ENCODE results near the gene RCCD1. TPM values are rescaled to one million over a fixed set of nuclear protein-coding genes. Genes with fewer than 3 reads are reported as not detected.

The RCCD1 gene
- total and polyA plus RNA-seq, 9 of the 15 experiments (the other 6 are each of a cell fraction or from before 2014, with no cell fraction given) = 11.1 to 51.4 (median 24.7) TPM

DNA sequence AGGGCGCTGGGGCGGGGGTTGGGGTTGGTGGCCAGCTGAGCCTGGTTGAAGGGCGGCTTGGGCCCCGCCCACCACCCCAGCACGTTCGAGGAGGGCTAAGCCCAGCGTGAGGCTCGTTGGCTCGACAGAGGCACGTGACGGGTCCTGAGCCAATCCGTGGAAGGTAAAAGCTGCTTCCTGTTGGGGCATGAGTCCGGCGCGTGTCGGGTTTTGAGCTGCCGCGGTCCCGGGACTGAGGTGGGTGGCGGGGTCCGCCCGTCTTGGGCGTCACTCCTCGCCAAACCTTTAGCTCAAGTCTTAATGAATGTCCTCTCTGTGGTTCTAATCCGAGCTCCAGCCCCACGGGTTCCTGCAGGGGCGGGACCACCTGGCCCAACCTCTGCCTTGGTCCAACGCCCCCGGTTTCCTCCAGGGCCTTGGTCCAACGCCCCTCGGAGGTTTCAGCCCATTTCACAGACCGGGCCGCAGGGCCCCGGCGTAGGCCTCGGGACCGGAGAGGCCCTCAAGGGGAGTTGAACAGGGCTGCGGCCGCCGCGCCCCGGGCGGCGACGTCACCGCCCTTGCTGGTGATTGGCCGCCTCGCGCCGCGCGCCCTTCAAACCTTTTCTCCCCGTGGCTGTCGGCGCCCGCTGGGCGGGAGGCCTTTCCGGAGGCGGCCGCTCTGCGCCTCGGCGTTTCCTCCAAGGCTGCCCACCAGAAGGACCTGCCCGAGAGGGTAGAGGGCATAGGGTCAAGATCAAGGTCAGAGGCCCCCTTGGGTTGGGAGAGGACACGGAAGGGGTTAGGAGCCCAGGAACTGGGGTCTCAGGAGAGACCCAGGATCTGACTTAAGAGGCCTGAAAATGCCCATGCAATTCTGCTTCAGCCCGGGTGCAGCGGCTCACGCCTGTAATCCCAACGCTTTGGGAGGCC, at the start of gene RCCD1 (continued):
- TF ChIP-seq ZNF584 (CRISPR knock-in tag; IDR thresholded peaks at IDR 0.05; ENCODE audit: low read depth) (no peak), TAF9B (IDR thresholded peaks at IDR 0.05; ENCODE audit: partially characterized antibody) (peak; percentile 70), ELF1 (tag; IDR thresholded peaks at IDR 0.05) (peak; percentile 87), TBL1XR1 (IDR thresholded peaks at IDR 0.05; ENCODE audit: low read length in 2 of 2) (no peak), ARID2 (IDR thresholded peaks at IDR 0.05) (no peak), ZNF57 (CRISPR knock-in tag; IDR thresholded peaks at IDR 0.05) (no peak), ARNT (IDR thresholded peaks at IDR 0.05) (no peak), POLR2B (IDR thresholded peaks at IDR 0.05; ENCODE audit: low read depth, partially characterized antibody) (peak; percentile 65), RBM25 (IDR thresholded peaks at IDR 0.05; ENCODE audit: low read depth, low read length, severe bottlenecking) (peak; percentile 97), PHTF2 (CRISPR knock-in tag; IDR thresholded peaks at IDR 0.05) (no peak), ZNF408 (CRISPR knock-in tag; IDR thresholded peaks at IDR 0.05; ENCODE audit: low read depth) (no peak), WHSC1 (IDR thresholded peaks at IDR 0.05; ENCODE audit: low read length) (no peak), HNRNPL (IDR thresholded peaks at IDR 0.05; ENCODE audit: low read depth, low read length) (peak; percentile 29; the same call in 1 of the 2 replicates), FOXA1 (IDR thresholded peaks at IDR 0.05; ENCODE audit: borderline replicate concordance) (no peak)
- TF ChIP-seq, protein P1, sequence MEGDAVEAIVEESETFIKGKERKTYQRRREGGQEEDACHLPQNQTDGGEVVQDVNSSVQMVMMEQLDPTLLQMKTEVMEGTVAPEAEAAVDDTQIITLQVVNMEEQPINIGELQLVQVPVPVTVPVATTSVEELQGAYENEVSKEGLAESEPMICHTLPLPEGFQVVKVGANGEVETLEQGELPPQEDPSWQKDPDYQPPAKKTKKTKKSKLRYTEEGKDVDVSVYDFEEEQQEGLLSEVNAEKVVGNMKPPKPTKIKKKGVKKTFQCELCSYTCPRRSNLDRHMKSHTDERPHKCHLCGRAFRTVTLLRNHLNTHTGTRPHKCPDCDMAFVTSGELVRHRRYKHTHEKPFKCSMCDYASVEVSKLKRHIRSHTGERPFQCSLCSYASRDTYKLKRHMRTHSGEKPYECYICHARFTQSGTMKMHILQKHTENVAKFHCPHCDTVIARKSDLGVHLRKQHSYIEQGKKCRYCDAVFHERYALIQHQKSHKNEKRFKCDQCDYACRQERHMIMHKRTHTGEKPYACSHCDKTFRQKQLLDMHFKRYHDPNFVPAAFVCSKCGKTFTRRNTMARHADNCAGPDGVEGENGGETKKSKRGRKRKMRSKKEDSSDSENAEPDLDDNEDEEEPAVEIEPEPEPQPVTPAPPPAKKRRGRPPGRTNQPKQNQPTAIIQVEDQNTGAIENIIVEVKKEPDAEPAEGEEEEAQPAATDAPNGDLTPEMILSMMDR (IDR thresholded peaks at IDR 0.05 in 2 of 3, conservative IDR thresholded peaks at IDR 0.05 in 1 of 3; ENCODE audit: insufficient read depth in 2 of 3, low read depth in 1 of 3, low read length in 3 of 3) = no peak
- TF ChIP-seq, protein P2, sequence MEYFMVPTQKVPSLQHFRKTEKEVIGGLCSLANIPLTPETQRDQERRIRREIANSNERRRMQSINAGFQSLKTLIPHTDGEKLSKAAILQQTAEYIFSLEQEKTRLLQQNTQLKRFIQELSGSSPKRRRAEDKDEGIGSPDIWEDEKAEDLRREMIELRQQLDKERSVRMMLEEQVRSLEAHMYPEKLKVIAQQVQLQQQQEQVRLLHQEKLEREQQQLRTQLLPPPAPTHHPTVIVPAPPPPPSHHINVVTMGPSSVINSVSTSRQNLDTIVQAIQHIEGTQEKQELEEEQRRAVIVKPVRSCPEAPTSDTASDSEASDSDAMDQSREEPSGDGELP (CRISPR knock-in tag; IDR thresholded peaks at IDR 0.05; ENCODE audit: borderline replicate concordance) = peak; percentile 97
- TF ChIP-seq, protein P3, sequence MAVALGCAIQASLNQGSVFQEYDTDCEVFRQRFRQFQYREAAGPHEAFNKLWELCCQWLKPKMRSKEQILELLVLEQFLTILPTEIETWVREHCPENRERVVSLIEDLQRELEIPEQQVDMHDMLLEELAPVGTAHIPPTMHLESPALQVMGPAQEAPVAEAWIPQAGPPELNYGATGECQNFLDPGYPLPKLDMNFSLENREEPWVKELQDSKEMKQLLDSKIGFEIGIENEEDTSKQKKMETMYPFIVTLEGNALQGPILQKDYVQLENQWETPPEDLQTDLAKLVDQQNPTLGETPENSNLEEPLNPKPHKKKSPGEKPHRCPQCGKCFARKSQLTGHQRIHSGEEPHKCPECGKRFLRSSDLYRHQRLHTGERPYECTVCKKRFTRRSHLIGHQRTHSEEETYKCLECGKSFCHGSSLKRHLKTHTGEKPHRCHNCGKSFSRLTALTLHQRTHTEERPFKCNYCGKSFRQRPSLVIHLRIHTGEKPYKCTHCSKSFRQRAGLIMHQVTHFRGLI (CRISPR knock-in tag; IDR thresholded peaks at IDR 0.05) = no peak
- TF ChIP-seq, protein P4, sequence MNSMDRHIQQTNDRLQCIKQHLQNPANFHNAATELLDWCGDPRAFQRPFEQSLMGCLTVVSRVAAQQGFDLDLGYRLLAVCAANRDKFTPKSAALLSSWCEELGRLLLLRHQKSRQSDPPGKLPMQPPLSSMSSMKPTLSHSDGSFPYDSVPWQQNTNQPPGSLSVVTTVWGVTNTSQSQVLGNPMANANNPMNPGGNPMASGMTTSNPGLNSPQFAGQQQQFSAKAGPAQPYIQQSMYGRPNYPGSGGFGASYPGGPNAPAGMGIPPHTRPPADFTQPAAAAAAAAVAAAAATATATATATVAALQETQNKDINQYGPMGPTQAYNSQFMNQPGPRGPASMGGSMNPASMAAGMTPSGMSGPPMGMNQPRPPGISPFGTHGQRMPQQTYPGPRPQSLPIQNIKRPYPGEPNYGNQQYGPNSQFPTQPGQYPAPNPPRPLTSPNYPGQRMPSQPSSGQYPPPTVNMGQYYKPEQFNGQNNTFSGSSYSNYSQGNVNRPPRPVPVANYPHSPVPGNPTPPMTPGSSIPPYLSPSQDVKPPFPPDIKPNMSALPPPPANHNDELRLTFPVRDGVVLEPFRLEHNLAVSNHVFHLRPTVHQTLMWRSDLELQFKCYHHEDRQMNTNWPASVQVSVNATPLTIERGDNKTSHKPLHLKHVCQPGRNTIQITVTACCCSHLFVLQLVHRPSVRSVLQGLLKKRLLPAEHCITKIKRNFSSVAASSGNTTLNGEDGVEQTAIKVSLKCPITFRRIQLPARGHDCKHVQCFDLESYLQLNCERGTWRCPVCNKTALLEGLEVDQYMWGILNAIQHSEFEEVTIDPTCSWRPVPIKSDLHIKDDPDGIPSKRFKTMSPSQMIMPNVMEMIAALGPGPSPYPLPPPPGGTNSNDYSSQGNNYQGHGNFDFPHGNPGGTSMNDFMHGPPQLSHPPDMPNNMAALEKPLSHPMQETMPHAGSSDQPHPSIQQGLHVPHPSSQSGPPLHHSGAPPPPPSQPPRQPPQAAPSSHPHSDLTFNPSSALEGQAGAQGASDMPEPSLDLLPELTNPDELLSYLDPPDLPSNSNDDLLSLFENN (IDR thresholded peaks at IDR 0.05; ENCODE audit: low read depth in 2 of 2, low read length in 2 of 2) = peak in 1 of 2 experiments; percentile 42; a peak in 1 of 4 replicates
- TF ChIP-seq, protein P5, sequence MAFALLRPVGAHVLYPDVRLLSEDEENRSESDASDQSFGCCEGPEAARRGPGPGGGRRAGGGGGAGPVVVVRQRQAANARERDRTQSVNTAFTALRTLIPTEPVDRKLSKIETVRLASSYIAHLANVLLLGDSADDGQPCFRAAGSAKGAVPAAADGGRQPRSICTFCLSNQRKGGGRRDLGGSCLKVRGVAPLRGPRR (CRISPR knock-in tag; IDR thresholded peaks at IDR 0.05) = no peak

Data from K562 (cell line).